Left ventricle myocardium inferior (tissue), 1 donor: ENCODE data around the gene SPAG9. TPM values are rescaled to one million over a fixed set of nuclear protein-coding genes. Genes with fewer than 3 reads are reported as not detected.

Experiments used
- DNase-seq: peaks from one replicate; pipeline ENCODE4 v3.0.0-alpha.2; 2020
- H3K27ac ChIP-seq: fragments of 200-600 bp; replicated peaks from 2 replicates; pipeline ENCODE4 v1.8.0; 2021
- H3K27me3 ChIP-seq: fragments of 200-600 bp; 2 replicates; pipeline ENCODE4 v1.8.0; 2021; ENCODE audit warnings: low read depth
- H3K36me3 ChIP-seq: fragments of 200-600 bp; 2 replicates; pipeline ENCODE4 v1.8.0; 2021
- H3K4me1 ChIP-seq: fragments of 200-600 bp; 2 replicates; pipeline ENCODE4 v1.8.0; 2021
- H3K4me3 ChIP-seq: fragments of 200-600 bp; 2 replicates; pipeline ENCODE4 v1.8.0; 2021; ENCODE audit warnings: mild to moderate bottlenecking, moderate library complexity
- H3K9me3 ChIP-seq: fragments of 200-600 bp; replicated peaks from 2 replicates; pipeline ENCODE4 v1.8.0; 2021
- intact Hi-C: fragments of 100-400 bp; cut with micrococcal nuclease; formaldehyde crosslinking; loops from one replicate; pipeline ENCODE4 v1.11.0; 2022
- total RNA-seq: library from RNA; stranded (reverse); fragmentation: NEBNext Ultra II Directional; extraction: Animal tissue kit (Norgen Biotek cat#: 25700); gene quantifications from one replicate; pipeline ENCODE4 v1.2.1, GENCODE V29; 2021
- TF ChIP-seq, protein P1 (sequence below): fragments of 200-600 bp; IDR thresholded peaks from 2 replicates; pipeline ENCODE4 v1.8.0; 2021; ENCODE audit warnings: antibody characterized with exemption, mild to moderate bottlenecking, borderline replicate concordance
- donor health status: DM: no; HTN: yes; CAD: no; lungs with severe emphysema.

Gene SPAG9
- total RNA-seq, 1 donor from 2014 or later: 43.8 TPM

DNA sequence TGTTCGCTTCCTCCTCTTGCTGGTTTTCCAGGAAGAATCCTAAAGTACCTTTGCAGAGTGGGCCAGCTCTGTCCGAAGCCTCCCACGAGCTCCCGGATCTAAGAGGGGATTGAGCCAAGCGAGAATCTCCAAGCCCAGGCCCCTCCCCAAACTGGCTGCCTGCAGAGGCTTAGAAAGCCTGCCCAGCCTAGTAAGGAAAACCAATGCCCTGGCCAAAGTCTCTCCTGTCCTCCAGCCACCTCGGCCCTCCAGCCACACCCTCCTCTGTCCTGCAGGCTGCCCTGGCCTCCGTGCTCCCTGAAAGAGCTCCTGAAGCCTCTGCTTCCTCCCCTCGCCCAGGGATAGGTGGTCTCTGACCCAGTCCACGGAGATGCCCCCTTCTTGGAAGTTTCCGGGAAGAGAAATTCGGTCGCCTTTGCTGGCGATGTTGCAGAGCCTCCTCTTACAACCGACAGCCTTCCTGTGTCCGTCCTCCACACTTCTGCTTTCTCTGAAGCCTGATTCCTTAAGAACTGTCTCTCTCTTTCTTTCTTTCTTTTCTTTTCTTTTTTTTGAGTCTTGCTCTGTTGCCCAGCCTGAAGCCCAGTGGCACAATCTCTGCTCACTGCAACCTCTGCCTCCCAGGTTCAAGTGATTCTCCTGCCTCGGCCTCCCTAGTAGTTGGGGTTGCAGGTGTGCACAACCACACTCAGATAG lies 199.6 kb downstream of the SPAG9 start:
- DNase-seq: no peak
- H3K27ac ChIP-seq: peak overlapping the region; percentile 88
- TF ChIP-seq, protein P1, sequence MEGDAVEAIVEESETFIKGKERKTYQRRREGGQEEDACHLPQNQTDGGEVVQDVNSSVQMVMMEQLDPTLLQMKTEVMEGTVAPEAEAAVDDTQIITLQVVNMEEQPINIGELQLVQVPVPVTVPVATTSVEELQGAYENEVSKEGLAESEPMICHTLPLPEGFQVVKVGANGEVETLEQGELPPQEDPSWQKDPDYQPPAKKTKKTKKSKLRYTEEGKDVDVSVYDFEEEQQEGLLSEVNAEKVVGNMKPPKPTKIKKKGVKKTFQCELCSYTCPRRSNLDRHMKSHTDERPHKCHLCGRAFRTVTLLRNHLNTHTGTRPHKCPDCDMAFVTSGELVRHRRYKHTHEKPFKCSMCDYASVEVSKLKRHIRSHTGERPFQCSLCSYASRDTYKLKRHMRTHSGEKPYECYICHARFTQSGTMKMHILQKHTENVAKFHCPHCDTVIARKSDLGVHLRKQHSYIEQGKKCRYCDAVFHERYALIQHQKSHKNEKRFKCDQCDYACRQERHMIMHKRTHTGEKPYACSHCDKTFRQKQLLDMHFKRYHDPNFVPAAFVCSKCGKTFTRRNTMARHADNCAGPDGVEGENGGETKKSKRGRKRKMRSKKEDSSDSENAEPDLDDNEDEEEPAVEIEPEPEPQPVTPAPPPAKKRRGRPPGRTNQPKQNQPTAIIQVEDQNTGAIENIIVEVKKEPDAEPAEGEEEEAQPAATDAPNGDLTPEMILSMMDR: no peak
- peaks cover 82% of the 10 kb centered on the region for H3K4me1 ChIP-seq
- H3K4me3 ChIP-seq: no peak overlapping the region
- intact Hi-C loops: no loop called here
- no peaks in the 10 kb centered on the region for H3K36me3 ChIP-seq
- no peaks in the 10 kb centered on the region for H3K27me3 ChIP-seq
- no peaks in the 10 kb centered on the region for H3K9me3 ChIP-seq

DNA sequence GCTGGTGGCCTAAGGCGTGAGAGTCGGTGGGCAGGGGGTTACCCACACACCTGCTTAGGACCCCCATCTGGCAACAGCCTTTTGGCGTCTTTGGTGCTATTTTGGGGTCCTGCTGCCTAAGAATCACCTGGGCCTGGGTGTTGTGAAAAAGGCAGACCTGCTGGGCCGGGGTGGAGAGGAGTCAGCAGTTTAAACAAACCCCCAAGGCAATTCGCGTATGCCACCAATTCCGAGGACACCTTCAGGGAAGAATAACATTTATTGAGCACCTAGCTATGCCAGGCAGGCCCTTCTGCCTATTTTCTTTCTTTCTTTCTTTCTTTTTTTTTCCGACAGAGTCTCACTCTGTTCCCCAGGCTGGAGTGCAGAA lies 200.6 kb downstream of the SPAG9 start:
- H3K9me3 ChIP-seq: no peaks in the 10 kb centered on the region
- peaks cover 87% of the 10 kb centered on the region for H3K4me1 ChIP-seq
- TF ChIP-seq, protein P1: no peak
- no peaks in the 10 kb centered on the region for H3K27me3 ChIP-seq
- H3K4me3 ChIP-seq: no peak overlapping the region
- DNase-seq: no peak
- H3K36me3 ChIP-seq: no peaks in the 10 kb centered on the region
- intact Hi-C loops: no loop called here
- peak overlapping the region; percentile 88 for H3K27ac ChIP-seq

DNA sequence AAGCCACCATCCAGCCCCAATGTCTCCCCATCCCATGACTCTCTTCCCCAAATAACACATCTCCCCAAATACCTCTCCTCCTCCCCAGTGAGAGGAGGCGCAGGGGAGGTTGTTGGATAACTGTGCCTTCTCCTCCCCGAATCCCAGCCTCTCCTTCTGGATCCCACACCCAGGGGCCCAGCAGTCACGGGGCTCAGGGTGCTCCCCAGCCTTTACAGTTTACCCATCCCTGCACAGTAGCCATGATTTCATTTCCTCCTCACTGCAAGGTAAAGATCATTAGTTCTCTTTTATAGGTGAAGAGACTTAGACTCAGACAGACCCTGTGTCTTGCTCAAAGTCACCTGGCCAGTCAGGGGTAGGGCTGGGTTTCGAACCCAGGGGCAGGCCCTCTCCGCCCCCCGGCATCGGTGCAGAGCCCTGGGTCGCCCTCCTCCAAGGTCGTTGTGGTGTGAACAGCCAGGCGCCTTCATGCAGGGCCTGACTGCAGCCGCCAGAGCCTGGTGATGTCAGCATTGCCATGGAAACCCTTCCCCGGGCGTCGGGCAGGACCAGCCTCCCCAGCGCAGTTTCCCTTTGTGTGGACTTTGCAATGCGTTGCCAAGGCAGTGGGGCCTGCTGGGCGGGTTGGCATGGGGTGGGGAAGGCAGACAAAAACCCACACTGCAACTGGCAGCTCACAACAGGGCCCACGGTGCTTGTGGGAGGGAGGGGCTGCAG lies 201.2 kb downstream of the SPAG9 start:
- DNase-seq: peak; percentile 86
- TF ChIP-seq, protein P1: no peak
- peak overlapping the region; percentile 88 for H3K27ac ChIP-seq
- intact Hi-C loops: no loop called here
- H3K9me3 ChIP-seq: no peaks in the 10 kb centered on the region
- H3K4me3 ChIP-seq: no peak overlapping the region
- H3K36me3 ChIP-seq: no peaks in the 10 kb centered on the region
- H3K27me3 ChIP-seq: no peaks in the 10 kb centered on the region
- H3K4me1 ChIP-seq: peaks cover 90% of the 10 kb centered on the region

DNA sequence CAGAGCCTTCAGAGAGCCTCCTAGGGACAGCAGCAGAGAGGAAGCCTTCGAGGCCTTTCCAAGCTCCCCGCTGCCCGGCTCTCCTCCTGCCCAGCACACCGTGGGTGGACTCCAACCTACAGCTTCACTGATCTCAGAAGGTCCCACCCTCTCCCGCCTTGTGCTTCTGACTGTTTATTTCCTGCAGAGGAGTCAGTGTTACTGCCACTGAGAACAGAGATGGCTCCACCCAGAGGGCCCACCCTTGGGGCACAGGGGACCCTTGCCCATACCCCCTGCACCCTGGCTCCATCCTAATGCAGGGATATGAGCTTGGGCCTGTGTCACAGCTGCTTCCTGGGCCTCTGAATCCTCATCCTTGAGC lies 201.8 kb downstream of the SPAG9 start:
- H3K4me1 ChIP-seq: peaks cover 87% of the 10 kb centered on the region
- intact Hi-C loops: no loop called here
- H3K27ac ChIP-seq: peak overlapping the region; percentile 88
- H3K4me3 ChIP-seq: no peak overlapping the region
- H3K36me3 ChIP-seq: no peaks in the 10 kb centered on the region
- H3K9me3 ChIP-seq: no peaks in the 10 kb centered on the region
- no peak for DNase-seq
- H3K27me3 ChIP-seq: no peaks in the 10 kb centered on the region
- TF ChIP-seq, protein P1: no peak

DNA sequence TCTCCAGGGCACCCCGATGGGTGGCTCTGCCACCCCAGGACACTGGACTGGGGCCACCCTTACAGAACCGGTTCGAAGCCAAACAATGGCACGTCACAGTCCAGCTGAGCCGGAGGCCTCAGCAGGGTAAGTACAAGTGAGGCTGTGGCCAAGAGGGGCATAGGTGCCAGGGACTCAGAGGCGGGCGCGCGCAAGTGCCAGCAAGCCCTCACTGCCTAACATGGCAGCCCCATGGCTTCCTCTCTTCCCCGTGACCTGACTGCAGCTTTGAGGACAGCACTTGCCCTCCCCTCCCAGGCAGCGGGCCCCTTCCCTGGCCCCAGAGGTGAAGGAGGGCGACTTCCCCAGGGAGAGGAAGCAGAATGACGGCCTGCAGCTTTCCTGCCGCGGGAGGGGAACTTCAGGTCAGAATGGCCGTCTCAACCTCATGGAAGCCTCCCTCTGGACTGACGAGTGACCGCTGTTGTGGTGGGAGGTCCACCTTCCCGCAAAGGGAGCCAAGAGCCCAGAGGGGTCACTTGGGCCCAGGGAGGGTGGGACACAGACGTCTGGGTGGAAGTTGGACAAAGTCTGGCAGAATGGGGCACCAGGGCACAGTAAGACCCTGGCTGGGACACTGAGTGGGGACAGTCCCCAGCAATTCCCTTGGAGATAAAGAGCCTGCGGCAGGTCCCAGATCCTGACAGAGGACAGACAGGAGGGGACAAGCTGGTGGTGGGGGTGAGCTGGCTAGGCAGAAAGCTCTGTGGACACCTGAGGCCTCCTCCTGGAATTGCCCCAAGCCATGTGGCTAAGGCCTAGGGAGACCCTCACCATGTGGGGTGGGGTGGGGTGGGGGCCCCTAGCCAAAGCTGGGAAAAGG lies 202.4 kb downstream of the SPAG9 start:
- Histone ChIP-seq H3K36me3 (no peaks in the 10 kb centered on the region), H3K9me3 (no peaks in the 10 kb centered on the region), H3K4me1 (peaks cover 80% of the 10 kb centered on the region), H3K27ac (peak overlapping the region; percentile 88), H3K27me3 (no peaks in the 10 kb centered on the region), H3K4me3 (no peak overlapping the region)
- TF ChIP-seq, protein P1: no peak
- intact Hi-C loops: no loop called here
- DNase-seq: no peak
